Dedifferentiated amniotic fluid mesenchymal stem cell (primary cell): ENCODE data around the gene PURB.
A peak's percentile ranks its signal among the peaks of the same experiment; 100 is the strongest.
"Not testable (repeated sequence)": the region's sequence is repeated elsewhere in the genome, so short reads cannot be mapped to it uniquely, and the experiment has no call there.

Experiments used
- DNase-seq: peaks from one replicate; pipeline ENCODE4 v3.0.0-alpha.2; 2016; ENCODE audit errors: extremely low spot score

PURB gene

DNA sequence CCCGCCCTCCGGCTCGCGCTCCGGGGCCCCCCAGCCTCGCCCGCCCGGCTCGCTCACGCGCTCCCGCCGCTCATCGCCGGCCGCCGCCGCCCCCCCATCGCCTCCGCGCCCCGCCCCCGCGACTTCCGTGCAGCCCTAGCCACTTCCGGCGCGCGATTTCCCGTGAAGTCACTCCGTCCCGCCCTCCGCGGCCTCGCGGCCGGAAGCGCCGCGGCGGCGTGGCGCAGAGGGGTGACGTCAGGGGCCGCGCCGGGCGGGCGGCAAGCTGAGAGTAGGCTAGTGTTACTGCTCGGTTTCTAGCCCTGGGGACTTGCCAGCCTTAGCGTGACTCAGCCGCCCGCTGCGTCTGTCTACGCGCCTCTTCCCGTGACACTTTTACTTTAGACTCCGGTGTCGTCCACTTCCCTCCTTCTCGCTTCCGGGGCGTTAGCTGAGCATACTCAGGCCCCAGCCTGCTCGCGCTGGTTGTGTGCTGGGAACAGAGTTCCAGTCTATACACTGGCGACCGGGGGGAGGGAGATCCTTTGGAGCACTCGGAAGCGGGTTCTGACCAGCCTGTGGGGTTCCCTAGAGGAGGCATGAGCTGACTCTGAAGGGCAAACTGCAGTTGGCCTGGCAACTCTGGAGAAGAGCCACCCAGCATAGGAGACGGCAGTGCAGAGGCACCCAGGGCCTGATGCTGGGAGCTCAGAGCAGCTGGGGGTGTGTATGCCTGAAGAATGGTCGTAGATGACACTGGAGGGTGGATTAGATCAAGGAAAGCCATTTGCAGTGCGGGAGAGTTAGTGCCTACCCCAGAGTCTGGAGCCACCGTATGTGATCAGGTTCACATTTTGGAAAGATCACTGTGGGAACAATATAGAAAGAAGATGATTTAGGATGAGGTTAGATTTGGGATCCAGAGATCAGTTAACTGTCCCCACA lies at the start of gene PURB:
PURB (minus strand) TSS at position 137 of the 924 bp plus-strand sequence. CDS start 182 bp downstream, outside the sequence.
- DNase-seq, result peak; percentile 92

- DNase-seq, result no peak
Measured at GRCh38 chr7:44935016-44935415, 49.7 kb upstream of the PURB start.

DNA sequence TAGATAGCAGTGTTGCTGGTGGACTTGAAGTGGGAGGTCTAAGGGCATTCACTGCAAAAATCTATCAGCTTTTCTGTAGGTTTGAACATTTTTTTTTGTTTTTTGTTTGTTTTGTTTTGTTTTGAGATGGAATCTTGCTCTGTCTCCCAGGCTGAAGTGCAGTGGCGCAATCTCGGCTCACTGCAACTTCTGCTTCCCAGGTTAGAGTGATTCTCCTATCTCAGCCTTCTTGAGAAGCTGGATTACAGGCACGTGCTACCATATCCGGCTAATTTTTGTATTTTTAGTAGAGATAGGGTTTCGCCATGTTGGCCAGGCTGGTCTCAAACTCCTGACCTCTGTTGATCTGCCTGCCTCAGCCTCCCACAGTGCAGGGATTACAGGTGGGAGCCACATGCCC lies 49.2 kb upstream of the PURB start:
- not testable (repeated sequence) for DNase-seq

- no peak for DNase-seq
Measured at GRCh38 chr7:44930921-44931320, 45.6 kb upstream of the PURB start.

DNA sequence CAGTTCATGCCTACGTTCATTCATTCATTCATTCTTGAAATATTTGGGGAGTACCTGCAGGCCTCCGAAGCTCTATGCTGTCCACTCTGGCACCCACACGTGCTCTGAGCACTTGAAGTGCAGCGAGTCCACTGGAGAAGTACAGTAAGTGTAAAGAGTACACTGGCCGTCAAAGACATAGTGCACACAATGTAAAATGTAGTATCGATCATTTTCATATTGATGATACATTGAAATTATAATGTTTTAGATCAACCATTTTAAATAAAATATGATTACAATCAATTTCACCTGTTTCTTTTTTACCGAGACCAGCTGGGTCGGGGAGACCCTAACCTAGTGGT lies 37.0 kb upstream of the PURB start:
- DNase-seq, result no peak

DNA sequence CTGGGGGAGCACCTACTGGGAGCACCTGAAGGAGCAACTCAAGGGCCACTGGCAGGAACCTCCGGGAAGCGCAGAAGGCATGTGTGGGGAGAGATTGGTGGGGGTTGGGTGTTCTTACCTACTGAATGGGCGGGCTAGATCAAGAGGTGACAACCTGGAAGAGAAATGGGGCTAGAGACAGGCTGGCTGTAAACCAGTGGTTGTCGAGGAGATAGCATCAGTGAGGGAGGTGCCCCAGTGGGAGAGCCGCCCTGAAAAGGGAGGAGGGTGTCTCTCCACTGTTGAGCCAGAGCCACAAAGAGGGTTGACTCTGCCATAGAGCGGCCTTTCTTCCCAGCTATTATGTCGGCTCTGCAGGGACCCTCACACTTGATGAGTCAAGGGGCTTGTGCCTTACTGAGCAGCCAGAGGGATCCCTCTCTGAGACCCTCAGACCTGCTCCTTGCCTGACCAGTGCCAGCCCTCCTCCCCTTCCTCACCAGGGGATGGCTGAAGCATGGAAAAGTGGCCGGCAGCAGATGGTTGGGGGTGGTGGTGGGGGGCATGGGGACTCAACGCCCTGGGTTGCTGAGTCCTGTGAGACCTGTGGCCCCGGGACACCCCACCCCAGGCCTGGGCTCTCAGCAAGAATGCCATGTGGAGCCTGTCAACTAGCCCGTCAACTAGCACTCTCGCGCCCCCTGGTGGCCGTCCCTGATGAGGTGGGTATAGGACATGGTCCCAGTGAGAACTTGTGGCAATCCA lies 36.4 kb upstream of the PURB start:
- peak; percentile 67 for DNase-seq

DNA sequence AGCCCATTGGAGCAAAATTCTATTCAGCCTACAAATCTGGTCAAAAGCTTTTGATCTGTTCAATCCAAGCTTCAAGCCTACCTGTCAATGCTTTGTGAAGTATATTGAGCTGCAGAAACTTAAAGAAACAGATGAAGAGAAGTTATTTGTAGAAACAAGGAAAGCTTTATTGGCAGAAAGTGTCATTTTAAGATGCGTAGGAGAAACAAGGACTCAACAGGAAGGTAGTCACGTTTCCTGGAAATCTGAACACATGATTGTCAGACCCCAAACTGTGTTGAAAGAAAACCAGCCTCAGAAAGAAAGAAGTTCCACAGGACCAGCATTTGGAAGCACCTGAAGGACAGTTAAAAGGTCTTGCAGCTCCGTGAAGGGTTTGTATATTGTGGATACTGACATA lies 34.8 kb upstream of the PURB start:
- no peak for DNase-seq

GRCh38 chr7:44918029-44918428 lies 32.7 kb upstream of the PURB start:
- no peak for DNase-seq

DNA sequence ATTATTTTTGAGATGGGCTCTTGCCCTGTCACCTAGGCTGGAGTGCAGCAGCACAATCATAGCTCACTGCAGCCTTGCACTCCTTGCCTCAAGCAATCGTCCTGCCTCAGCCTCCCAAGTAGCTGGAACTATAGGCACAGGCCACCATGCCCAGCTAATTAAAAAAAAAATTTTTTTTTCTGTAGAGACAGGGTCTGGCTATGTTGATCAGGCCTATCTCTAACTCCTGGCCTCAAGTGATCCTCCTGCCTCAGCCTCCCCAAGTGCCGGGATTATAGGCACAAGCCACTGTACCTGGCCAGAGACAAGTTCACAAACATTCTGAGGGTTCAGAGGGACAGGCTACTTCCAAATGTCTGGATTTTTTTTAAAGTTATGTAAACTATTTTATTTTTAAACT lies 32.1 kb upstream of the PURB start:
- no peak for DNase-seq

- DNase-seq, result no peak
Measured at GRCh38 chr7:44914992-44915607, 29.8 kb upstream of the PURB start.

DNA sequence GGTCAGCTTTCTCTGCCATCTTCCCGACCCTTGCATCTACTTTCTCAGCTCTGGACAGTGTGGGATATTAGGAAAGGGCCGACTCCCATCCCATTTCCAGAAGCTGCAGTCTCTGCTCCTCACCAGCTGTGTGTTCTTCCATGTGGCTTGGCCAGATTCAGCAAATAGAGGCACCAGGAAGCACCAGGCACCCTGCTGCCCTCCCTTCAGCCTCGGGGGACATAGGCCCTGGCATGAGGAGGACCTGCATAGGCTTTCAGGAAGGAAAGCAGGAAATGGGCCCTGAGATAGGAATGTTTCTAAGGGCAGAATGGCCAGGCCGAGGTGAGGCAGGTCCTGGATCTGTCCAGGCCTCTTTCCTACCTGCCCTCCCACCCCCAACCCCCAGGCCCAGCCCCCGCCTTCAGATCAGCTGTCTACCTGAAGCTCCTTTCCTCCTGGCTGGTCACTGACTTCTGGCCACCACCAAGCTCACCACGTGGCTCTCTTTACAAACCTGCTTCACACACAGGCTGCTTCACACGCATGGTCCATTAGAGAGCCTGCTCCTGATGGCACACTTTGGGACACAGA lies 27.5 kb upstream of the PURB start:
- DNase-seq, result no peak

DNA sequence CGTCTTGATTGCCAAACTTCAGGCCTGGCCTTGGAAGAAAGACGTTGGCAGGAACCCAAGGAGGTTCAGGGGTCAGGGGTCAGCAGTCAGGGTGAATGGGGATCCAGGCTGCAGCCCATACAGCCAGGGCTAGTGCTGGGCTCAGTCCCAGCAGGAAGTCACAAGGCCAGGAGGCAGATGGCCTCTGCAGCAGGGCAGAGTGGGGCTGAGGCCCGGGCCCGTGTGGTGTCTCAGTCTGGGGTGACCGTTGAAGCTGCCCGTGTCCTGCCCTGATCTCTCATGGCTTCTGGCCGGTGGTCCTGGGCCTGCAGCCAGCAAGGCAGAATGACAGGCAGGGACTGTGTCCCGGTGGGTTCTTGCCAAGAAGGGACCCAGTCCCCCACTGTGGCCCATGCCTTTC lies 26.6 kb upstream of the PURB start:
- DNase-seq, result no peak

GRCh38 chr7:44909596-44910389 lies 24.5 kb upstream of the PURB start:
- no peak for DNase-seq

DNA sequence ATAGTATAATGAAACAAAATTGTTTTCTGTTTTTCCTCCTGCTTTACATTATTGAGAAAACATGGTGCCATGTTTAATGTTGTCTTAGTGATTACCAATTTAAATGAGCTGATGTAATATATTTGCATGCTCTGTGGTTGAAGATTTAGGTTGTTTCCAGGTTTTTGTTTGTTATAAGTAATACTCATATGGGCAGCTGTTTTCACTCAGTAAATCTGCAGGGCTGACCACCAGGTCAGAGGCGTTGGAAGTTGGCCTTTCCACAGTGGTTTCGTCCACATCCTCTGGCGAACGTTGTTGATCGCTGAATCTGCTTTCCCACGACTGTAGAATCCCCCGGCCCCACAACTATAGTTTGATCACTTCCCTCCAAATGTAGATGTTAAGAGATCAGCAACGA lies 21.6 kb upstream of the PURB start:
- DNase-seq, result no peak

DNA sequence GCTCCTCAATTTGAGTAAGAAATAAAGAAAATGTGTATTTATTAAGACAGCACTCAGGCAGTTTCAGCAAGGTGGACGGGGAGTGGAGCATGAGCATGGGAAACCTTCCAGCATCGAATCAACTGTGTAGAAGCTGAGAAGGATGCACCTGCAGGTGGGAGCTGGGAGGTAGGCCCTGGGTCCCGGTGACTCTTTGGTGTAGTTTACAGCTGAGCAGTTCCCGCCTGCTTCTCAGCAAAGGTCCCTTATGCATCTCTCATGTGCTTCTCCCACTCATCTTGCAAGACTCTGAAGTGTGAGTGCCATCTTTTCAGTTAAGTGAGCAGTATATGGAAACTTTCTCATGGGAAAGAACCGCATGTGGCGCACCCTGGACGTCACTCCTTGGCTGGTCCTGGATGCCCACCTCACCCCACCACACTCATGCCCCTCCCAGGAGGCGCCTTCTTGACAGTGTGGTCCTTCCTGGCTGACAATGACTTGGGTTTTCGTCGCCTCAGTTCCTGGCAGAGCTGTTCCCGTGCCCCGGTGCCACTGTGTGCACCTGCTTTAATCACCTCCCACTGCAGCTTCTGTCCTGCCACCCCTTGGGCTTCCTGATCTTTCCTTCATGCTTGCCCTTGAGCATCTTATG lies 19.8 kb upstream of the PURB start:
- no peak for DNase-seq

GRCh38 chr7:44899443-44899842 lies 14.1 kb upstream of the PURB start:
- no peak for DNase-seq

GRCh38 chr7:44898039-44898438 lies 12.7 kb upstream of the PURB start:
- DNase-seq, result no peak

- no peak for DNase-seq
Measured at GRCh38 chr7:44897309-44897708, 12.0 kb upstream of the PURB start.

DNA sequence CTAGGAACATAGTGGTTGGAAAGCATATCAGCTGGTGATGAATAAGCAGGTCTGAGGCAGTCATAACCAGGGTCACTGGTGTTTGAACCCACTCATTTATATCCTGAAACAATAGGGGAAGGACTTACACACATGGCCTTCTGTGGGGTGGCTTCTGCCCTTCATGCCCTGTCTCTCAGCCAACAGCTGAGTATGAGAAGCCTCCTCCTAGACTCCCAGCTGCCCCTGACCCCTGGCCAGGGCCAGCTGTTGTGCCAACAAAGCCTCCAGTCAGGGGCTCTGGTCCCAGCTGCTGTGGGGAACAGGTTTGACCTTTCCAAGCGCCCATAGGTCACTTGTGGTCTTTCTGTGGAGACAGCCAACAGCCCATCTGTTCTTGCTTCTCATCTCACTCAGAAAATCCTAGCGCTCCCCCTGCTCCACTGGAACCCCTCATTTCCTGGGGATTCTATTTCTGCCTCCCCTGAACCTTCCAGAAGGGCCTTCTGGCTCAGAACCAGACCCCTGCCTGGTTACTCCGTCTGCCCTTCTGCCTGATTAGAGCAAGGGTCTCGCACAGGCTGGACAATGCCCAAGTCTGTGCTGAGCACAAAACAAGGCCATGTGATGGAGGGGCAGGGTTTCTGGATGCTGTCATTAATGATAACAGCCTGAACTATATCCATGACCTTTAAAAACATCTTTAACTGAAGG lies 9.7 kb upstream of the PURB start:
- DNase-seq, result no peak

- DNase-seq, result no peak
Measured at GRCh38 chr7:44893710-44894234, 8.4 kb upstream of the PURB start.
